Stimulated activated CD8-positive, alpha-beta memory T cell treated with anti-CD3 and anti-CD28 coated beads, Interleukin-12 subunit alpha, Interleukin-12 subunit beta, amount 100 ng/mL, for 4 hours (primary cell): ENCODE results near the gene CLRN3.

ENCODE experiments used
- DNase-seq: peaks from one replicate; pipeline ENCODE4 v3.0.0-alpha.2; 2020; ENCODE audit warnings: low read depth

The CLRN3 gene, protein sequence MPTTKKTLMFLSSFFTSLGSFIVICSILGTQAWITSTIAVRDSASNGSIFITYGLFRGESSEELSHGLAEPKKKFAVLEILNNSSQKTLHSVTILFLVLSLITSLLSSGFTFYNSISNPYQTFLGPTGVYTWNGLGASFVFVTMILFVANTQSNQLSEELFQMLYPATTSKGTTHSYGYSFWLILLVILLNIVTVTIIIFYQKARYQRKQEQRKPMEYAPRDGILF

DNA sequence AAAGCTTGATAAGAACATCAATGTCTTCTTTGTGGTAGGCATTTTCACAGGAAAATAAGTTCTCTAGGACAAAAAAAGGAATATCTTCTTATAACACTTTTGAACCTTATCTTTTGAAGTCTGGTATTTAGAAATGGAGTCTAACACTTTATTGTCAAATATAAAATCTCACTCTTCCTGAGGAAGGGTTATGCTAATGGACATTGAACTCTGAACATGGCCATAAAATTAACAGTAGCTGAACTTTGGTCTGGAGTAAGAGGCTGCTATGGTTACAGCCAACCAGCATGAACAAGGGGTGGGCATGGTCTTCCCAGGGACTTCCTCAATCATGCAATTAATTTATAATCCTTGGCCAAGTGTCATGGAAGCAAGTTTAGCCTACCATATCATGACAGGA, at the start of gene CLRN3:
Gene CLRN3, minus strand, starts transcription at position 199 of the 400 bp plus-strand sequence. Its CDS starts 157 bp downstream, at position 42.
- no peak for DNase-seq

DNA sequence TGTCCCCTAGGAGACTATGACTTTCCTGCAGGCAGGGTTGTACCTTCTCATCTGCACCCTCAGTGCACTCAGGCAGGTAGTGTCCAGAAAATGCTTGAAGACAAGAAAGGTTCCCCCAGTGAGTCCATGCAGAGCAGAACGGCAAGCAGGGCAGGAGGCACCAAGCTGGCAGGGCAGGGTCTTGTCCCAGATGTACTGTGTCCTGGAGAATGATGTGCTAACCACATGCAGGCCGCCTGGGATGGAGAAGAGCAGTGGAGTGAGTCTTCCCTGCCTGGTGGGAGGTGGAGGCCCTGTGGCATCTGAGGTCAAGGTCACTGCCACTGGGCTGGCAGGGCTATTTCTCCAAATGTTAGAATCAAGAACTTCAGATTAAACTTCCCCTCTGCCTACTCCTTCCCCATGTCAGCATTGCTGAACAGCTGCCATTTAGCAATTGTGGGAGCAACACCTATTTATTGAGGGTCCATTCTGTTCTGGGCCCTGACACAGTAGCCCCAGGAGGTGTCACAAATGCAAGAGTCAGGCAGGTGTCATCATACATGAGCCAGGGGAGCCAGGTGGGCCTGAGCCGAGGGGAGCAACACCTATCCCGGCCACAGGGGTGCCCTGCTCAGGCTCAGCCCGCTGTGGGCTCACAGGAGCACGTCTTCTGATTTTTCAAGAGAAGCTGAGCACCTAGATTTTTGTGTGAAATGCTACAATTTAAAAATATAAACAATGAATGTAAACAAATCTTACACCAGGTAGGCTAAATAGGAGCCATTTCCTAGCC, 48.3 kb upstream of the CLRN3 start:
- no peak for DNase-seq

DNA sequence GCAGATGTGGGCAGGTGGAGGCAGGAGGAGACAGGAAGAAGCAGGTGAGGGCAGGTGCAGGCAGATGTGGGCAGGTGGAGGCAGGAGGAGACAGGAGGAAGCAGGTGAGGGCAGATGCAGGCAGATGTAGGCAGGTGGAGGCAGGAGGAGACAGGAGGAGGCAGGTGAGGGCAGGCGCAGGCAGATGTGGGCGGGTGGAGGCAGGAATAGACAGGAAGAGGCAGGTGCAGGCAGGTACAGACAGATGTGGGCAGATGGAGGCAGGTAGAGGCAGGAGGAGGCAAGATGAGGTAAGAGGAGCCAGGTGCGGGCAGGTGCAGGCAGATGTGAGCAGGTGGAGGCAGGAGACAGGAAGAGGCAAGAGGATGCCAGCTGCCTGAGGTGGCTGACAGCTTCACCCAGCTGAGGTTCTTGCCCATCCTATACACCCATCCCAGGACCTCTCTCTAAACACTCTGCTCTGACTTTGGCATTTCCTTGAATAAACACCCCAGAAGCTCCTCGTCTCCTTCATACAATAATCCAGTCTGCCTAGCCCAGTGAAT, 47.1 kb upstream of the CLRN3 start:
- no peak for DNase-seq

DNA sequence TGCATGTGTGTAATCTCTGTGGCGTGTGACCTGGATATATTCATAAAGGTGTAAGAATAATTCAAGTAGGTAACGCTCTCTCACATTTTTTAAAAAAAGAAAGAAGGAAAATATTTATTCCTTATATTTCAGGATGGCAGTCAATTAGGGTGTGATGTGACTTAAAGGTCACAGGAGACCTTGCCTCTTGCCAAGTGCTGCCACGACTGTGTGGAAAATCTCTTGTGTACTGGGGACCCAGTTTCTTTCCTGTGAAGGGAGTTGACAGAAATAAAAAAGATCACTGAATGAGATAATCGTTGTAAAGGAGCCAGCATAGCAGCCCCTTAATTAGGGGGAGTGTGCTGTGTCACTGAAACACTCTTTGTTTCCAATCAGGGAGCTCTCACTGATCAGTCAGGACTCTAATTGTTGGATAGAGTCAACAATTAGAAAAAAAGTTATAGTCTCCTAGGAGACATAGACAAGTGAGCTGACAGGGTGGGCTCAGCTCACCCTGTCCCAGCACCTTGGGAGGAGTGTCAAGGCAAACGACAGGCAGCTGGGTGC, 45.2 kb upstream of the CLRN3 start:
- no peak for DNase-seq

DNA sequence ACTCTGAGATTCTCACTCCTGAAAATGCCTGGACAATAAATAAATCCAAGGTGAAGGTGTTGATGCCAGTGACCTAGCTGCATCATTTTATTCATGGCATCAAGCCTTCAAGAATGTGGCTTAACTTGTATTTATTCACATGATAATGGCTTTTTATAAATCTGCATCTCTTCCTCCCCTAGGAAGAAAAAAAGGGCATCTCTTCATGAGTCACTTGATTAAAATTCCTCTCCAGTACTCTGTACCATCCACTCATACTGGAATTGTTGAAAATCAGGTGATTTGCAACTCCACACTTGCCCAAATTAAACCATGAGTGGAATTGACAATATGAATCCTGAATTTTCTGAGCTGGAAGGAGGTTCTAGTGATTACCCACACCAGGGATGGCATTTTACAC, 44.3 kb upstream of the CLRN3 start:
- no peak for DNase-seq

DNA sequence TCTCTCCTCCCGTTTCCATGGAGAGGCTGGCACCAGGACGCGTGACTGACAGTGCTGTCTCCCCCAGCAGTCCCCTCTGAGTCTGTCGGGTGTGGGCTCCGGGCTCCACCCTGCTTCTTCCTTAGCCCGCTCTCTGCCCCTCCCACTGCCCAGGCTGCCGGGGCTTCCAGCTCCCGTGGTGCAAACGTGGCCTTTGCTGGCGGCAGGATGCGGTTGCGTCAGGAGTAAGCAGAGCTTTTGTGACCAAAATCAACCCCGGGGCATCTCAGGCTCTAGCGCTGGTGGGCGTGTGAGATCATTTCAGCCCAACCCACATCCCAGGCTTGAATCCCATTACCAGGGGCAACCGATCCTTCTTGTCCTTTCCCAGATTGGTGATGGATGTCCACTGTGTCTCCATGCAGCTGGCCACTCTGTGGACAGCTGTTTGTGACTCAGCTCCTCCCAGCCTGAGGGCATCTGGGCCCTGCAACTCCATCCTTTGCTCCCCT, 42.4 kb upstream of the CLRN3 start:
- DNase-seq, result no peak

DNA sequence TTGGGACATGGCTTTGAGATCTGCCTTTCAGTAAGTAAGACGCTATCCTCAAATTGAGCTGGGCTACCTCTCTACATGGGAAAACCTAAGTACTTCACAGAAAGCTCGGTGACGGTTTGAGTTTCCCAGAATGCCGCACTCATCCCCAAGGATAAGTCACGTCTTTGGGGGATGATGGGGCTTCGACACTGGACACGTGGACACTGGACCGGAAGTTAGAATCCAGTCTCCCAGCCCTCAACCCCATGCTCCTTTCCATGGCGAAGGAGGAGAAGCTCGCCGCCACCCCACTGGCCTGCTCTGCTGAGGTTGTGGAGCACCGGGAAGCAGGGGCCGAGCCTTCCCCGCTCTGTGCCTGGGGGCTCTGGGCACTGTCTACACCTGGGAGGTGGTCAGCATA, 41.6 kb upstream of the CLRN3 start:
- no peak for DNase-seq

DNA sequence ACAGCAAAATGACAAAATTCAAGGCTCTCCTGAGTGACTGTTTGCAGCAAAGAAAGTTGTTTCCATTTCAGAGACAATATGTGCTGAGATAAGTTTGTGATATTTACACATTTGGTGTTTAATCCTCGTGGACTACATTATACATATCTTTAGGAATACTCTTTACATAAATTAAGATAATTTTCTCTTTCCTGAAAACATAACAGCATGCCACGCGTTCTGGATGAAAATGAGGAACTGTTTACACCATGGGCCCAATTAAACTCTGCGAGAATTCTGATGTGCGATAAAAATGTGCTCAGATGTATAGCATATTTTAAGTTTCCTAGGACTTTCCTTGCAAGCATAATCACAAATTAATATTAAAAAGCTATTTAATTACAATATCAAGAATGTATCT, 40.5 kb upstream of the CLRN3 start:
- DNase-seq, result no peak

DNA sequence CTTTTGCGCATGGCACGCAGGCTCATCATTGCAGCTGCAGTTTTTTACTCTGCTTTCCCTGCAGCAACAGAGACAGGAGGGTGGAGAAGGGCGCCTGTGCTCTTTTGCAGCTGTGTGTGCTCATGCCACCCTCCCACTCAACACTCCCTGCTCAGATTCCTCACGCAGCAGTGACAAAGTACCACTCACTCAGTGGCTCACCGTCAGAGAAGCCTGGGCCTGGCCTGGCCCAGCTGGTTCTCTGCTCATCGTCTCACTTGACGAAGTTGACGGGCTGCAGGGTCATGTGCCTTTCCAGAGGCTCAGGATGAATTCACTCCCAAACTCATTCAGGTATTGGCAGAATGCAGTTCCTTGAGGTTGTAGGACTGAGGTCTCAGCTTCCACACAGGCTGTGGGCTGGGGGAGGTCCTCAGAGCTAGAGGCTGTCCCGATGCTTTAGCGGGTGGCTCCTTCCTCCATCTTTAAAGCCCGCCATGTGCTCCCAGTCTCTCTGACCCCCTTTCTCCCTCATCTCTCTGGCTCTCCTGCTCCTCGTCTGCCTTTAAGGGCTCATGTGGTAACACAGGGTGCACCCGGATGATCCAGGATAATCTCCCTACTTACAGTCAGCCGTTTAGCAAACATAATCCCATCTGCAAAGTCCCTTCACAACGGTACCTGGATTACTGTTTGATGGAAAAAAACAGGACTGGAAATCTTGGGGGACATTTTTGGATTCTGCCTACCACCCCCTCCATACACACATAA, 40.0 kb upstream of the CLRN3 start:
- DNase-seq, result no peak

DNA sequence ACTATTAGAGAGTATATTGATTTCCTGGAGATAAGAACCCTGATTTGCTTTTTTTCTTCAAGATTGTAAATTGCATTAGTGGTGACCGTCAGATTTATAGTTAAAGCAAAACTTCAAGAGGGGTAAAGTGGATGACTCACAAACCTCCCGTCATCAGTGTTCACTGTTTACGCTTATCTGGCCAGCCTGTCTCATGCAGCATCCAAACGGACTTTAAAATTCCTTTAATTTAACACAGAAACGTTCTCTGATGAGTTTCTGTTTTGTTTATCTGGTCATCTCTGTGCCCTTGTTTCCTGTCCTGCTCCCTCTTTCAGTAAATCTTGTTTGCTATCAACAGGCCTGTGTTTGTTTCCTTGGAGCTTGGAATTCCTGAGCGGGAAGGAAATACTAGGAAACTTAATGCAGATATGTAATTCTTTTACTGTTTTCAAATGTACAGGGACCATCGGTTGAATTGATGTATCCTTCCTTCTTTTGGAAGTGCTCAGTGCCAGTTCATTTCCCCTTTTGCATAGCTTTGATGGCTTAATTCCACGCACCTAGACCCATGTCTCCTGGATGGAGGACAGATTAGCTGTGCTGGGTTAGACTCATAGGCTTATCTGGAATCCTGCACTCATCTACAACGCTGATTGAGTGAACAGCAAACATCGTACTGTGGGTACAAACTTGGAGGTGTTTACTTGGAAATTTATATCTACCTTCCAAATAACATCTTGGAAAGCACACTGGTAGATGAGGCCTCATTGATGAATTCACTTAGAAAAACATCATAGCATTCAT, 35.5 kb upstream of the CLRN3 start:
- no peak for DNase-seq

DNA sequence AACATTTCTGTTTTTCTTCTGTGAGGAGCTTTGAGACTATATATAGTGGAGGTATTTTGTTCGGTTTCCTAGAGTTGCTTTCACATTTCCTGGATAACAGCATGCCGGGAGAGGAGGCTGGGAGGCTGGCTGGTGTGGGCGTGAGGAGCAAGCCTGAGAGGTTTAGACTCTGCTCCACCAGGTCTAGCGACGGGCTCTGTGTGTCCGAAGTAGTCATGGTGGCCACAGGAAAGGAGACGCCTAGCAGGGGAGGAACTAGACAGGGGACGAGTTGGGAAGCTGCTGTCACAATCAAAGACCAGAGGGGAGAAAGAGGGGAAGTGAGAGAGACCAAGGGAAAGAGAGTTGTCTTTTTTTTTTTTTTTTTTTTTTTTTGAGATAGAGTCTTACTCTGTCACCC, 33.7 kb upstream of the CLRN3 start:
- no peak for DNase-seq

DNA sequence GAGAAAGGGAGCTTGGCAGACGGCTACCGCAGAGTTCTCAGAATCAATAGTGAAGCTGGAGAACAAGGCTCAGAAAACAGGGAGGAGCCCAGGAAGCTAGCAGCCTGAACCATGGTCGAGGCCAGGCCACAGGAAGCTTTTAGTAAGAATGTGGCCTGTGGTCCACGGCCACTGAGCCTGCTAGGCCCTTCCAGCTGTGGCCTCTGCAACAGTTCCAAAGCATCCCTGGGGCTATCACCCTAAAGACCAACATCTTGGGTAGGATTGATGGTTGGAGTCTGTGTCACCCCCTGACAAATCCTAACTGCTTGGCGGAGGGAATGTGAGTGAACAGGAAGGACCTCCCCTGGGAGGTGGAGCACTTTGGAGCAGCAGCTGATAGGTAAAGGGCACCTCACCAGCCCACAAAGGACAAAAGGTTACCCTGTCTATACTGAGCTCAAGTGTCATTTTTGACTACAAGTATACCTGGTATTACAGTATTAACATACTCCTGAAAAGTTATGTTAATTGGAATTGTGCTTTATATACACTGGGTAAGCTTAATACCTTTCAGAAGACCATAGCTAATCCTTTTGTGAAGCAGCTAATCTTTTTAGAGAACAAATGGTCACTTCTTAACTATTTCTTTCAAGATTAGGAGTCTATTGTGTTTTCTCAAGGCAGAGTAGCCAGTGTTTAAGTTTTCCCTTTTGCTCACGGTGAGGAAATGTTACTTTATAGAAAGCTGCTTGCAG, 32.9 kb upstream of the CLRN3 start:
- no peak for DNase-seq

DNA sequence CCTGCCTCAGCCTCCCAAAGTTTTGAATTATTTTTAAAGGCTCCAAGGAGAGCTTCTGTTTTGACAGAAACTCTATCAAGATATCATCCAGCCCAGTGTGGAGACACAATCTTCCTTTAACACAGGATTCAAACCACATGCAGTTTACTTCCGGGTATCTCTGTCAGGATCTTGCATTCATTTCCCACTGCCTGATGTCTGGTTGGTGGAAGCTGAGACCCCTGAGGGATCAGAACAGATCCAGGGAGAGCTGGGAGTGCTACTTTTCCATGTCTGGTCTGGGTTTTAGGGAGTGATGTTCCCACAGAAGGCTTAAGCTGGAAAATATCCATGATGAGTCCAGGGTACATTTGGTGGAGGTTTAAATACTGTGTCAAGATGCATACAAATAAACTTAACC, 30.9 kb upstream of the CLRN3 start:
- no peak for DNase-seq

DNA sequence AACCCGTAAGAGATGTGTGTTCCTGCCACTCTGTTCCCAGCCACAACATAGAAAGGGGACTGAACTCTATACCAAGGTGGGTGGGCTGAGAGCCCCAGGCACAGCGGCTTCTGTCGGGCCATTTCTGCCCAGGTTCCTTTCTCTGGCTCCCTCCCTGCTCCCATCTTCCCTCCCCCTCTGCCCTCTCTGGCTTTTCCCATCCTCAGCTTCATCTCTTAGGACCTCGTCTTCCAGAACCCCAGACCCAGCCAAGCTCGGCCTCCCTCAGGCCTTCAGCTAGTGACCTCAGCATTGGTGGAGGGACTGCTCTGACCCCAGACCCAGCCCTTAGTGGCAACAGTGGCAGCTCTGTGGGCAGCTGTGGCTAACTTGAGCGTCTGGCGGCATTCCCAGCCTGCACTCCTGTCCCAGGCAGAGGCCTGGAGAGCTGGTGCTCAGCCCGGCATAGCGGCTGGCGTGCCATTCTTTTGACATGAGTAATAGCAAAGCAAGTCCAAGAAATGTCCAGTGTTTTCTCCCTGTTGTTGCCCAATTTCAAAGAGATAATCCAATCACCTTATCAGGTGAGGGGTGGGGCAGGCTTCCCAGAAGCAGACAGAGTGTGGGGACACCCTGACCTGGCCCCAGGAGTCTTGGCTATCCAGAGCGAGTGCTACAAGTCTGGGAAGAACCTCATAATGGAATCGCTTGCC, 30.1 kb upstream of the CLRN3 start:
- no peak for DNase-seq

DNA sequence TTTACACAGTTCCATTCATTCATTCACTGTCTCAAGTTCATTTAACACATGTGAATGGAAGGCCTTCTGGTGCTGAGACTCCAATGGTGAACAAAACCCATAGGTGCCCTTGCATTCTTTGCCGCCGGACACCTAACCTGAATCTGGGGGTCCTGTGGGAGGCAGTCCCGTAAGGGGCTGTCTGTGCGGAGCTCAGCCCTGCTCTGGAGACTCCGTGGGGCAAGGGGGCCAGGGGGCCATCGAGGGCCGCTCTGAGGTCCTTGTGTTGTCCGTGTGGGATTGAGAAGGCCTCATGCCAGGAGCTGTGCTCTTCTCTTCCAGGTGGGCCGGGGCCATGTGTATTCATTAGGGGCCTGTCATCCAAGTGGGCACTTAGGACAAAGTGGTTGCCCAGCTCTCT, 29.5 kb upstream of the CLRN3 start:
- DNase-seq, result no peak

DNA sequence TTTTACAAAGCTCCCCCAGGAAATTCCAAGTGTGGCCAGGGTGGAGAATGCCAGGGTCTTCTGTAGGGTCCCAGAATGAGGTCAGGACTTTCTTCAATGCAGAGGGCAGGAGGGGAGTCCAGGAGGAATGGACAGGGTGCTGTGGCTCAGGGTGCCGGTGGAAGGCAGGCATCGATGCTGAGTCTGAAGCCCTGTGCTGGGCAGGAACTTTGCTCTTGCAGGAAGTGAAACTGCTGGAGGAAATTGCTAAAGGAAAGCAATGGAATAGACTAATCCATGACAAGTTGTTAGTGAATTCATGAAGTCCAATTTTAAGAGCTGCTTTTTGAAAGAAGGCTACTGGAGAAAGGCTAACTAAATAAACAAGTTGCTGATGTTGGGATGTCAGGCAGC, 29.0 kb upstream of the CLRN3 start:
- DNase-seq, result no peak

DNA sequence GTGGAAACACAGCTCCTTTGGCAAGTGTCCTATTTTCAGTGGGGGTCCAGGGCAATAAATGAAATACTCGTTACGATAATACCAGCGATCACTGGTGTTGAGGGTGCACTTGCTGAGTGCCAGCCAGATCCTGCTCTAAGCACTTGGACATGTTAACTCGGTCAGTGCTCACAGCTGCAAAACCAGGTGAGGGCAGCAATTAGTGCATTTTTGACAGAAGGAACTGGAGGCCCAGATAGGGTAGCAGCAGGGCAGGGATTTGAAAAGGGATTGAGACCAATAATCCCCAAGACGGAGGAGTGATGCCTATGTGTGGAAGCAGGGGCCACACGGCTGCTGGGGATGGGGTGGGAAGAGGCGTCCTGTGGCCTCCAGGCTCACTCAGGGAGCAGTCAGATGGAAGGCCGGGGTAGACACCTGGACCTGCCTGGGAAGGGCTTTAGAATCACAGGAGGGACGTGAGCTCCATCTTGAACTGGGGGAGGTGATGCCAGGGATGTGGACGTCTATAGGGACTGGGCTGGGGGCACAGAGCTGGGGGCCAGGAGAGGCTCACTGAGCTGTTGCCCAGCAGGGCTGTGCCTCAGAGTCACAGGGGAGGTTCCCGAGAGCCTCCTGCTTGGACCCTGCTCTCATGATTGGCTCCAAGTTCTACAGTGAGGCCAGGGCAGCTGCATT, 28.5 kb upstream of the CLRN3 start:
- DNase-seq, result no peak

DNA sequence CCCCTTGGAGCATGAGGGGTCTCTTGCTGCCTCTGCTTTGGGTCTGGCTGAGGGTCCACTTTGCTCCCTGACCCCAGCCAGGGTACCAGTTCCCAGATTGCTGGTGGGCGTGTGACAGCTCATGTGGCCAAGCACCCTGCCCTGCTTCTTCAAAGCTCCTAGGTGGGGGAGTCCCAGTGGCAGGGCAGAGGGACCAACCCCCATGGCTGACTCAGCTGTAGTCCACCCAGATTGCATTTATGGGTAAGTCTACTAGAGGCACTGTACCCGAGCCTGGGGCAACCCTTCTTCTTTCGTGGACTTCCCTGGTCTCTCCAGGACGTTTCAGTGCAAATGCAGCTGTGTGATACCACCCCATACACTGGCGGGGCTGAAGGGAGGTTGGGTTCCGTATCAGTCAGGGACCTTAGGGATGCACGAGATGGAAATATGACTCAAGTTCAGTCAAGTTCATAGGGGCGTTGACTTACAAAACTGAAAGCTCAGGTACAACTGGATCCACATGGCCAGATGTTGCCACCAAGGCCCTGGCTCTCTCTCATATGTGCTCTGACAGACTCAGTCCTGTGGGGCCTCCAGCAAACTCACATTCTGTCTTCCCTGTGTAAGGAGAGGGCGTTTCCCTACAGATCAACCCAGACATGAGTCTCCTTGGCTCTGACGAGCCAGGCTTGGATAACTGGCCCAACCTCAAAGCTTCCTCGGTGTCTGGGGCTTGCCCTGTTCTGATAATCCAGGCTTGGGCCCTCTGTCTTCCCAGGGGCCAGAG, 27.7 kb upstream of the CLRN3 start:
- no peak for DNase-seq
